Activated T-helper 17 cell treated with anti-CD3 and anti-CD28 coated beads, Interleukin-2, amount 50 U/mL, for 72 hours (primary cell): ENCODE measurements around the gene KRTAP9-4. TPM values are rescaled to one million over a fixed set of nuclear protein-coding genes. Genes with fewer than 3 reads are reported as not detected.
"Not testable (repeated sequence)": the region's sequence is repeated elsewhere in the genome, so short reads cannot be mapped to it uniquely, and the experiment has no call there.

Experiments
- ATAC-seq: fragments of 150-1000 bp; cut with Tn5 transposase; replicated peaks from 2 replicates; pipeline ENCODE4 v1.10.0; 2021; ENCODE audit warnings: mild to moderate bottlenecking, moderate library complexity
- H3K27ac Mint-ChIP-seq: one replicate; pipeline ENCODE4 v1.8.0; 2022; ENCODE audit warnings: mixed read lengths
- H3K27me3 Mint-ChIP-seq: one replicate; pipeline ENCODE4 v1.8.0; 2022; ENCODE audit warnings: mixed read lengths
- H3K36me3 Mint-ChIP-seq: one replicate; pipeline ENCODE4 v1.8.0; 2022; ENCODE audit warnings: low read depth, mild to moderate bottlenecking, mixed read lengths
- H3K4me1 Mint-ChIP-seq: one replicate; pipeline ENCODE4 v1.8.0; 2022; ENCODE audit warnings: mixed read lengths
- H3K4me3 Mint-ChIP-seq: one replicate; pipeline ENCODE4 v1.8.0; 2022; ENCODE audit warnings: mild to moderate bottlenecking, mixed read lengths
- H3K9me3 Mint-ChIP-seq: one replicate; pipeline ENCODE4 v1.8.0; 2022; ENCODE audit warnings: mixed read lengths
- total RNA-seq, 2 donors: library from RNA; stranded (reverse); gene quantifications; one replicate each; pipeline ENCODE4 v1.2.3, GENCODE V29; 2022

Gene KRTAP9-4, protein sequence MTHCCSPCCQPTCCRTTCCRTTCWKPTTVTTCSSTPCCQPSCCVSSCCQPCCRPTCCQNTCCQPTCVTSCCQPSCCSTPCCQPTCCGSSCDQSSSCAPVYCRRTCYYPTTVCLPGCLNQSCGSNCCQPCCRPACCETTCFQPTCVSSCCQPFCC
- not detected for total RNA-seq

DNA sequence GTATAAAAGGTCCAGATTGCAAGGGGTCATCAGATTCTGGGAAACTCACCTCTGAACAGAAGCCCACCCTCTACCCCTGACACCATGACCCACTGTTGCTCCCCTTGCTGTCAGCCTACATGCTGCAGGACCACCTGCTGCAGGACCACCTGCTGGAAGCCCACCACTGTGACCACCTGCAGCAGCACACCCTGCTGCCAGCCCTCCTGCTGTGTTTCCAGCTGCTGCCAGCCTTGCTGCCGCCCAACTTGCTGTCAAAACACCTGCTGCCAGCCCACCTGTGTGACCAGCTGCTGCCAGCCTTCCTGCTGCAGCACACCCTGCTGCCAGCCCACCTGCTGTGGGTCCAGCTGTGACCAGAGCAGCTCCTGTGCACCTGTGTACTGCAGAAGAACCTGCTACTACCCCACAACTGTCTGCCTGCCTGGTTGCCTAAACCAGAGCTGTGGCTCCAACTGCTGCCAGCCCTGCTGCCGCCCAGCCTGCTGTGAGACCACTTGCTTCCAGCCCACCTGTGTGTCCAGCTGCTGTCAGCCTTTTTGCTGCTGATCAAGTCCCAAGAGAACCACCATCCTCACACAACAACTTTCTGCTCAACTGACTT lies at the start of gene KRTAP9-4:
Gene KRTAP9-4, plus strand, starts transcription at position 51 of the 604 bp plus-strand sequence. Its CDS starts 34 bp downstream, at position 85.
- not testable (repeated sequence) for H3K9me3 Mint-ChIP-seq, H3K4me1 Mint-ChIP-seq, ATAC-seq, H3K27ac Mint-ChIP-seq, H3K36me3 Mint-ChIP-seq, H3K27me3 Mint-ChIP-seq, H3K4me3 Mint-ChIP-seq

DNA sequence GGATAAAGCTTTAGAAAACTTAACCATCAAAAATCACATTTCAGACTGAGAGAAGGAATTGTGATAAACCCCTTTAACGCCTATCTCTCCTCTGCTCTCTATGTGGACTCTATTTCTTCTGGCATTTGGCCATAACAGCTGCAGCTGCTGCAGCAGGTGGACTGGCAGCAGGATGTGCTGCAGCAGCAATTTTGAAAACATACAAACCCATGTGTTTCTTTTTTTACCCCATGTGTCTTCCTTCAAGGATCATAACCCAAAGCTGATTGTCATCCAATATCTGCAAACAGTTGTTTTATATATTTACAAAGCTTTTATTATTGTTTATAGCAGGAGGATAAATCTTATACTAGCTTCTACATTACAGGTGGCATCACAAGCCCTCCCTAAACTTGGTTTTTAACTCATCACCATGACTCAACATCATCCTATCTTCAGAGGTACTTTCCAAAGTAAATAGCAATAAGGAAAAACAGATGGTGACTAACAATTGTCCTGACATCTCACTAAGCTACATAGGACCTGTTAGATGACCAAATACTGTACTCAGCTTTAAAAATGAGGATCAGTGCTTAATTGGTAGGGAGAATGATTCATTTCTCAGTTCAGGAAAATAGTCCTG lies 37.5 kb upstream of the KRTAP9-4 start:
- no peak overlapping the region for H3K4me3 Mint-ChIP-seq
- ATAC-seq = peak; percentile 90
- no peaks in the 10 kb centered on the region for H3K36me3 Mint-ChIP-seq
- H3K9me3 Mint-ChIP-seq = no peaks in the 10 kb centered on the region
- peaks cover 23% of the 10 kb centered on the region for H3K27me3 Mint-ChIP-seq
- H3K27ac Mint-ChIP-seq = peak overlapping the region; percentile 12
- peaks cover 5% of the 10 kb centered on the region for H3K4me1 Mint-ChIP-seq

DNA sequence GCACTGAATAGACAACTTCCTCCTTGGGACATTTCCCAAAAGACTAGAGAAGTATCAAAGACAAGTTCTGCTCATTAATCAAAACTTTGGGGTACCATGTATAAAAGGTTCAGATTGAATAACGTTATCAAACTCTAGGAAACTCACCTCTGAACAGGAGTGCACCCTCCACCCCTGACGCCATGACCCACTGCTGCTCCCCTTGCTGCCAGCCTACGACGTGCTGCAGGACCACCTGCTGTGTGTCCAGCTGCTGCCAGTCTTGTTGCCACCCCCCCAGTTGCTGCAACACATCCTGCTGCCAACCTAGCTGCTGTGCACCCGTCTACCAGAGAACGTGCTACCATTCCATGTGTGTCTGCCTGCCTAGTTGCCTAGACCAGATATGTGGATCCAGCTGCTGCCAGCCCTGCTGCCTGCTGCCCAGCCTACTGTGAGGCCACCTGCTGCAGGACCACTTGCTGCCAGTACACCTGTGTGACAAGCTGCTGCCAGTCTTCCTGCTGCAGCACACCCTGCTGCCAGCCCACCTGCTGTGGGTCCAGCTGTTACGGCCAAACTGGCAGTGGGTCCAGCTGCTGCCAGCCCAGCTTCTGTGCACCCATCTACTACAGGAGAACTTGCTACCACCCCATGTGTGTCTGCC lies 36.8 kb upstream of the KRTAP9-4 start:
- no peak overlapping the region for H3K4me3 Mint-ChIP-seq
- peaks cover 5% of the 10 kb centered on the region for H3K4me1 Mint-ChIP-seq
- H3K36me3 Mint-ChIP-seq = no peaks in the 10 kb centered on the region
- peaks cover 27% of the 10 kb centered on the region for H3K27me3 Mint-ChIP-seq
- peak; percentile 5 for ATAC-seq
- H3K9me3 Mint-ChIP-seq = no peaks in the 10 kb centered on the region
- peak overlapping the region; percentile 12 for H3K27ac Mint-ChIP-seq

DNA sequence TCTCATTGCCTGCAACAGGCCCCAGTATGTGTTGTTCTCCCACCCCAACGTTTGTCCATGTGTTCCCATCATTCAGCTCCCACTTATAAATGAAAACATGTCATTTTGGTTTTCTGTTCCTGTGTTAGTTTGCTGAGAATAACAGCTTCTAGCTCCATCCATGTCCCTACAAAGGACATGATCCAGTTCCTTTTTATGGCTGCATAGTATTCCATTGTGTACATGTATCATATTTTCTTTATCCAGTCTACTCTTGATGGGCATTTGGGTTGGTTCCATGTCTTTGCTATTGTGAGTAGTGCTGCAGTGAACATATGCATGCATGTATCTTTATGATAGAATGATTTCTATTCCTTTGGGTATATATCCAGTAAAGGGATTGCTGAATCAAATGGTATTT lies 33.8 kb upstream of the KRTAP9-4 start:
- no peaks in the 10 kb centered on the region for H3K36me3 Mint-ChIP-seq
- H3K4me1 Mint-ChIP-seq = peaks cover 5% of the 10 kb centered on the region
- H3K27me3 Mint-ChIP-seq = peaks cover 11% of the 10 kb centered on the region
- H3K27ac Mint-ChIP-seq = no peak overlapping the region
- peaks cover 4% of the 10 kb centered on the region for H3K9me3 Mint-ChIP-seq
- no peak for ATAC-seq
- H3K4me3 Mint-ChIP-seq = no peak overlapping the region

DNA sequence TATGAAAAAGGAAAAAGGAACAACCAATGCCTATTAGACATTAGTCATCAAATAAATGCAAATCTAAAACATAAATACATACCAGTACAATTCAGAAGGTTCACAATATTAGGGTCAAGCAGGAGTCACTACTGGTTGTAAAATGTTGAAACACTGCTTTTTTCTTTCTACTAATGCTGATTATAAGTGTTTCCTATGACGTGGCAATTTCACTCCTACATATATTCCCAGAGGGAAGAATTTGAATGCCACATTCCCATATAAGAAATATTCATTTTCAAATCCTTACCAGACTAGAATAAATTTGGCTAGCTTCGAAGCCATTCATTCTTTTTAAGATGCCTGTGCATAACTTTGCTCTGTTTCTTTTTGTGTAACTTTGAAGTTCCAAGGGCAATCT lies 25.7 kb upstream of the KRTAP9-4 start:
- ATAC-seq = no peak
- Mint-ChIP-seq H3K36me3 (no peaks in the 10 kb centered on the region), H3K4me1 (no peaks in the 10 kb centered on the region), H3K27ac (no peak overlapping the region), H3K27me3 (peaks cover 10% of the 10 kb centered on the region), H3K9me3 (peaks cover 4% of the 10 kb centered on the region), H3K4me3 (no peak overlapping the region)

DNA sequence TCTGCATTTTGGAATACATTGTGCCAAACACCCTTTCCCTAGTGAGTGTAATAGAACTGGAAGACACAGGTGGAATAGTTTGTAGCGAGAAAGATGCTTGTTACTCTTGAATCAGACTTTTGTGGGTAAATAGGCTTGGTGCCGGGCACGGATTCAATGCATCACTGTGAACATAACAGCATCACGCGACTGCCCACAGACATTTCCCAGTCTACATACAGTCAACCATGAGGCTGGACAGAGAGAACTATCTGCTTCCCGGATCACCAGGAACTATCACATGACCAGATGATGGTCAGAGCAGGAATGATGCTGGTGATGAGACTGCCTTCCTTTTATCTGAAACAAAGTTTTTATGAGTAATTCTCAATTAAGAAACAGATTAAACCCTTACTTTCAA lies 23.4 kb upstream of the KRTAP9-4 start:
- H3K4me1 Mint-ChIP-seq = no peaks in the 10 kb centered on the region
- H3K36me3 Mint-ChIP-seq = no peaks in the 10 kb centered on the region
- H3K9me3 Mint-ChIP-seq = no peaks in the 10 kb centered on the region
- H3K27ac Mint-ChIP-seq = no peak overlapping the region
- H3K27me3 Mint-ChIP-seq = peaks cover 7% of the 10 kb centered on the region
- ATAC-seq = no peak
- no peak overlapping the region for H3K4me3 Mint-ChIP-seq

DNA sequence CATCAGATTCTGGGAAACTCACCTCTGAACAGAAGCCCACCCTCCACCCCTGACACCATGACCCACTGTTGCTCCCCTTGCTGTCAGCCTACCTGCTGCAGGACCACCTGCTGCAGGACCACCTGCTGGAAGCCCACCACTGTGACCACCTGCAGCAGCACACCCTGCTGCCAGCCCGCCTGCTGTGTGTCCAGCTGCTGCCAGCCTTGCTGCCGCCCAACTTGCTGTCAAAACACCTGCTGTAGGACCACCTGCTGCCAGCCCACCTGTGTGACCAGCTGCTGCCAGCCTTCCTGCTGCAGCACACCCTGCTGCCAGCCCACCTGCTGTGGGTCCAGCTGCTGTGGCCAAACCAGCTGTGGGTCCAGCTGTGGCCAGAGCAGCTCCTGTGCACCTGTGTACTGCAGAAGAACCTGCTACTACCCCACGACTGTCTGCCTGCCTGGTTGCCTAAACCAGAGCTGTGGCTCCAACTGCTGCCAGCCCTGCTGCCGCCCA lies 22.8 kb upstream of the KRTAP9-4 start, which contains the start of gene KRTAP9-2:
Gene KRTAP9-2, plus strand, starts transcription at position 51 of the 498 bp plus-strand sequence. Its CDS starts 7 bp downstream, at position 58.
- H3K36me3 Mint-ChIP-seq, H3K27me3 Mint-ChIP-seq, H3K4me3 Mint-ChIP-seq, H3K27ac Mint-ChIP-seq, H3K9me3 Mint-ChIP-seq, ATAC-seq, H3K4me1 Mint-ChIP-seq: not testable (repeated sequence)

DNA sequence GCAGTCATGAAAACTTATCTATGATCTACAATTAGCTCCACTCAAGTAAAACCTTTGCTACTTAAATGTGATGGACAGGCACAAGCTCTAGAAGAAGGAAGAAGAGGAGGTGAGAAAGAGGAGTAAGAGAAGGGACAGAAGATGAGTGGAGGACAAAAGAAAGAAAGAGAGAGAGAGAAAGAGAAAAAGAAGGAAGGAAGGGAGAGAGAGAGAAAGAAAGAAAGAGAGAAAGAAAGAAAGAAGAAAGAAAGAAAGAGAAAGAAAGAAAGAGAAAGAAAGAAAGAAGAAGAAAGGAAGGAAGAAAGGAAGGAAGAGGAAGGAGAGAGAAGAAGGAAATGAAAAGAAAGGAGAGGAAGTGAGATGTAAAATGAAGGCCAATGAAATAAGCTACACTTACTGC lies 19.4 kb upstream of the KRTAP9-4 start:
- no peak for ATAC-seq
- Mint-ChIP-seq H3K9me3 (no peaks in the 10 kb centered on the region), H3K4me1 (no peaks in the 10 kb centered on the region), H3K27ac (no peak overlapping the region), H3K4me3 (no peak overlapping the region), H3K36me3 (no peaks in the 10 kb centered on the region), H3K27me3 (peaks cover 15% of the 10 kb centered on the region)

DNA sequence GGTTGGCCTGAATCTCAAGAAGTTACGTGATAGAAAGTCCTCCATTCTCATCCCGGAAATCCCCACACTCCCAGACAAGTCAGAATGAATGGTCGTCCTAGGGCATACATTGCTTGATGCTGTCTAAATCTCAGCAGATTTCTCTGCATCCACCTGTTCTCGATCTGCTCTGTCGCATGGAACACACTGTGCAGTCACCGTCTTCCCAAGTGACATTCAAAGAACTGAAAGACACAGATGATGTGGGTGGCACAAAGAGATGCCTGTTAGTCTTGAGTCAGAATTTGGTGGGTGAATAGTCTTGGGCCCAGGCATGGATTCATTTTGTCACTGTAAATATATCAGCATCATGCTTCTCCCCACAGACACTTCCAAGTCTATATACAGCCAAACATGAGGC lies 17.8 kb upstream of the KRTAP9-4 start:
- no peaks in the 10 kb centered on the region for H3K4me1 Mint-ChIP-seq
- no peak overlapping the region for H3K27ac Mint-ChIP-seq
- ATAC-seq = no peak
- no peak overlapping the region for H3K4me3 Mint-ChIP-seq
- H3K36me3 Mint-ChIP-seq = no peaks in the 10 kb centered on the region
- H3K9me3 Mint-ChIP-seq = no peaks in the 10 kb centered on the region
- H3K27me3 Mint-ChIP-seq = peaks cover 20% of the 10 kb centered on the region

DNA sequence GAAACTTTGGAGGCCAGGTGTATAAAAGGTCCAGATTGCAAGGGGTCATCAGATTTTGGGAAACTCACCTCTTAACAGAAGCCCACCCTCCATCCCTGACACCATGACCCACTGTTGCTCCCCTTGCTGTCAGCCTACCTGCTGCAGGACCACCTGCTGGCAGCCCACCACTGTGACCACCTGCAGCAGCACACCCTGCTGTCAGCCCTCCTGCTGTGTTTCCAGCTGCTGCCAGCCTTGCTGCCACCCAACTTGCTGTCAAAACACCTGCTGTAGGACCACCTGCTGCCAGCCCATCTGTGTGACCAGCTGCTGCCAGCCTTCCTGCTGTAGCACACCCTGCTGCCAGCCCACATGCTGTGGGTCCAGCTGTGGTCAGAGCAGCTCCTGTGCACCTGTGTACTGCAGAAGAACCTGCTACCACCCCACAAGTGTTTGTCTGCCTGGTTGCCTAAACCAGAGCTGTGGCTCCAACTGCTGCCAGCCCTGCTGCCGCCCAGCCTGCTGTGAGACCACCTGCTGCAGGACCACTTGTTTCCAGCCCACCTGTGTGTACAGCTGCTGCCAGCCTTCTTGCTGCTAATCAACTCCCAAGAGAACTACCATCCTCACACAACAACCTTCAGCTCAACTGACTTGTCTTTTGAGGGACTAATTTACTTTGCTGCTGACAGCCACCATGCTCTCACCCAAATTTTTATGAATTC lies 16.9 kb upstream of the KRTAP9-4 start, which contains the start of gene KRTAP9-3:
Gene KRTAP9-3, plus strand, starts transcription at position 51 of the 707 bp plus-strand sequence. Its CDS starts 53 bp downstream, at position 104.
- ATAC-seq, H3K4me3 Mint-ChIP-seq, H3K27ac Mint-ChIP-seq, H3K4me1 Mint-ChIP-seq, H3K9me3 Mint-ChIP-seq, H3K36me3 Mint-ChIP-seq: not testable (repeated sequence)
- H3K27me3 Mint-ChIP-seq = peaks cover 20% of the 10 kb centered on the region

DNA sequence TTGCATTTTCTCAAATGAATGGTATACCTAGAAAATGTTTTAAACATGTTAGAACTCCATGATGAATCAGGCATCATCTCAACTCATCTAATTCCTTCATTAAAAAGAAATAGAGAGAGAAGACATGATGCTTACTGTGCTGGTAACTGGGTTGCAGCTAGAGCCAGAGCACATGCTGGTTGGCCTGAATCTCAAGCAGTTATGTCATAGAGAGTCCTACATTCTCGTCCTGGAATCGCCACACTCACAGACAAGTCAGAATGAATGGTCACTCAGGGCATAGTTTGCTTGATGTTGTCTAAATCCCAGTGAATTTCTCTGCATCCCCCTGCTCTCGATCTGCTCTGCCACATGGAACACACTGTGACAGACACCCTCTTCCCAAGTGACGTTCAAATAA lies 12.4 kb upstream of the KRTAP9-4 start:
- H3K27ac Mint-ChIP-seq, H3K36me3 Mint-ChIP-seq, H3K4me3 Mint-ChIP-seq, H3K4me1 Mint-ChIP-seq, H3K9me3 Mint-ChIP-seq, ATAC-seq: not testable (repeated sequence)
- peaks cover 21% of the 10 kb centered on the region for H3K27me3 Mint-ChIP-seq

DNA sequence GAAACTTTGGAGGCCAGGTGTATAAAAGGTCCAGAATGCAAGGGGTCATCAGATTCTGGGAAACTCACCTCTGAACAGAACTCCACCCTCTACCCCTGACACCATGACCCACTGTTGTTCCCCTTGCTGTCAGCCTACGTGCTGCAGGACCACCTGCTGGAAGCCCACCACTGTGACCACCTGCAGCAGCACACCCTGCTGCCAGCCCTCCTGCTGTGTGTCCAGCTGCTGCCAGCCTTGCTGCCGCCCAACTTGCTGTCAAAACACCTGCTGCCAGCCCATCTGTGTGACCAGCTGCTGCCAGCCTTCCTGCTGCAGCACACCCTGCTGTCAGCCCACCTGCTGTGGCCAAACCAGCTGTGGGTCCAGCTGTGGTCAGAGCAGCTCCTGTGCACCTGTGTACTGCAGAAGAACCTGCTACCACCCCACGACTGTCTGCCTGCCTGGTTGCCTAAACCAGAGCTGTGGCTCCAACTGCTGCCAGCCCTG lies 11.5 kb upstream of the KRTAP9-4 start, which contains the start of gene KRTAP9-8:
Gene KRTAP9-8, plus strand, starts transcription at position 51 of the 489 bp plus-strand sequence. Its CDS starts 53 bp downstream, at position 104.
- peaks cover 19% of the 10 kb centered on the region for H3K27me3 Mint-ChIP-seq
- not testable (repeated sequence) for H3K4me3 Mint-ChIP-seq, H3K27ac Mint-ChIP-seq, H3K9me3 Mint-ChIP-seq, H3K4me1 Mint-ChIP-seq, ATAC-seq, H3K36me3 Mint-ChIP-seq

DNA sequence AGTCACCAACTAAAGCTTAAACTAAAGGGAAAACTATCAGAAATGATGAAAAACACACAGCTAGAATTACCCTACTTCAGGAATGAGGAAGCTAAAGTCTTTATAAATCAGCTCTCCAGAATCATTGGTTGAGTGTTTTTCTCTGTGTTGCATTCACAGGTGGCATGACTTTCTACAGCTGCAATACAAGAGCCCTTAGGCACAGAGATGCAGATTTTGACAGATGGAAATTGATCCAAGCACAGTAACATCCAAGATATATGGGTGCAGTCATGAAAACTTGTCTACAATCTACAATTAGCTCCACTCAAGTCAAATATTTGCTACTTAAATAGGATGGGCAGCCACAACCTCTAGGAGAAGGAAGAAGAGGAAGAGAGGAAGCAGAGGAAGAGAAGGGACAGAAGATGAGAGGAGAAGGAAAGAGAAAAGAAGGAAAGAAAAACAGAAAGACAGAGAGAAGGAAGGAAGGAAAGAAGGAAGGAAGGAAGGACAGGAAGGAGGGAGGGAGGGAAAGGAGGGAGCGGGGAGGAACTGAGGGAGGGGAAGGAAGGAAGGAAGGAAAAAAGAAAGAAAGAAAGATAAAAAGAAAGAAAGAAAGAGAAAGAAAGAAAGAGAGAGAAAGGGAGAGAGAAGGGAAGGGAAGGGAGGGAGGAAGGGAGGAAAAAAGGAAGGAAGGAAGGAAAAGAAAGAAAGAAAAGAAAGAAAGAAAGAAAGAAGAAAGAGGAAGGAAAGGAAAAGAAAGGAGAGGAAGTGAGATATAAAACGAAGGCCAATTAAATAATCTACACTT lies 2.3 kb upstream of the KRTAP9-4 start:
- not testable (repeated sequence) for ATAC-seq, H3K27ac Mint-ChIP-seq, H3K9me3 Mint-ChIP-seq, H3K36me3 Mint-ChIP-seq, H3K27me3 Mint-ChIP-seq, H3K4me3 Mint-ChIP-seq, H3K4me1 Mint-ChIP-seq
